NCI-H526 (cell line): ENCODE results near the gene CLECL1.
"Not testable (repeated sequence)": the region's sequence is repeated elsewhere in the genome, so short reads cannot be mapped to it uniquely, and the experiment has no call there.

Experiments
- DNase-seq, 2 experiments: peaks; one replicate each; lab custom pipeline; 2025; lab: John Stamatoyannopoulos, UW

CLECL1 gene

DNA sequence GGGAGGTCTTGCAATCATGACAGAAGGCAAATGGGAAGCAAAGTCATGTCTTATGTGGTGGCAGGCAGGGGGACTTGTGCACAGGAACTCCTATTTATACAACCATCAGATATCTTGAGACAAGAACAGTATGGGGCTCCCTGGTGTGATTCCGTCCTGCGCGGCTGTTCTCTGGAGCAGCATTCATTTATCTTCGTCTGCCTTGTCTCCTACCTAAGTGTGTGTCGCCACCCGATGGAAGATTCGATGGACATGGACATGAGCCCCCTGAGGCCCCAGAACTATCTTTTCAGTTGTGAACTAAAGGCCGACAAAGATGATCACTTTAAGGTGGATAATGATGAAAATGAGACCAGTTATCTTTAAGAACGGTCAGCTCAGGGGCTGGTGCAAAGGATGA lies 37.7 kb downstream of the CLECL1 start:
- not testable (repeated sequence) for DNase-seq

GRCh38 chr12:9694241-9694640 lies 38.7 kb downstream of the CLECL1 start:
- no peak for DNase-seq

GRCh38 chr12:9692909-9693308 lies 40.0 kb downstream of the CLECL1 start:
- DNase-seq: no peak

DNA sequence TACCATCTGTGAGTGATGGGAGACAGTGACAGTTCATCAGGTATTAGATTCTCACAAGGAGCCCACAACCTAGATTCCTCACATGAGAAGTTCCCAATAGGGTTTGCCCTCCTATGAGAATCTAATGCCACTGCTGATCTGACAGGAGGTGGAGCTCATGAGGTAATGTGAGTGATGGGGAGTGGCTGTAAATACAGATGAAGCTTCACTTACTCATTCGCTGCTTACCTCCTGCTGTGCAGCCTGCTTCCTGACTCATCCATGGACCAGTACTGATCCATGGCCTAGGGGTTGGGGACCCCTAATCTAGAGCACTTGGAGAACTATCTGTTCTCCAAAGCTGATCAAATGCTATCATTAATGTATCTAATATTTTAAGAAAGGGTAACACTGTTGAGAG lies 45.7 kb downstream of the CLECL1 start:
- DNase-seq: no peak

DNA sequence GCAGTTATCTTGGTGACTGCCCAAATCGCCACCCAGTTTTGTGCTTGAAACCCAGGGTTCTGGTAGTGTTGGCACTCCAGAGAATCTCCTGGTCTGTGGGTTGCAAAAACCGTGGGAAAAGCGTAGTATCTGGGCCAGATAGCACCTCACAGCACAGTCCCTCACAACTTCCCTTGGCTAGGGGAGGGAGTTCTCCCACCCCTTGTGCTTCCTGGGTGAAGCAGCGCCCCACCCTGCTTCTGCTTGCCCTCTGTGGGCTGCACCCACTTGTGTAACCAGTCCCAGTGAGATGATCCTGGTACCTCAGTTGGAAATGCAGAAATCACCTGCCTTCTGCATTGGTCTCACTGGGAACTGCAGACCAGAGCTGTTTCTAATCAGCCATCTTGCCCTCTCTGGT lies 47.0 kb downstream of the CLECL1 start:
- DNase-seq: no peak

- not testable (repeated sequence) for DNase-seq
These were observed 47.5 kb downstream of the CLECL1 start for GRCh38 chr12:9685366-9685765.

- not testable (repeated sequence) for DNase-seq
These were observed 49.9 kb downstream of the CLECL1 start for GRCh38 chr12:9682949-9683348.

GRCh38 chr12:9682508-9682907 lies 50.4 kb downstream of the CLECL1 start:
- not testable (repeated sequence) for DNase-seq

GRCh38 chr12:9674226-9674590 lies 58.7 kb downstream of the CLECL1 start:
- no peak for DNase-seq

- no peak for DNase-seq
These were observed 59.3 kb downstream of the CLECL1 start for GRCh38 chr12:9673404-9674225.
